IMR-90 (cell line): ENCODE data around the gene IFRD1. TPM values are rescaled to one million over a fixed set of nuclear protein-coding genes. Genes with fewer than 3 reads are reported as not detected.

ENCODE experiments used
- ATAC-seq: fragments of 200-7000 bp; cut with Tn5 transposase; 2 replicates; pipeline ENCODE4 v1.9.1; 2020; ENCODE audit warnings: low read depth, mild to moderate bottlenecking, moderate library complexity
- BruUV-seq: library from RNA; stranded (reverse); fragments of 400-500 nt; replicated peaks from 2 replicates; lab custom pipeline; 2021; lab: Mats Ljungman, UMichigan
- CTCF ChIA-PET: fragments of 300-600 bp; formaldehyde crosslinking; extraction: SDS; loops from one replicate; lab custom pipeline; 2021; ENCODE audit warnings: antibody characterized with exemption; lab: Yijun Ruan, JAX
- POLR2A ChIA-PET: fragments of 300-600 bp; sonication (Branson Sonifier 250); formaldehyde crosslinking; loops from one replicate; lab custom pipeline; 2022; ENCODE audit warnings: antibody characterized with exemption; ENCODE audit not compliant: unreplicated experiment; lab: Charles Lee
- DNase-seq: peaks from one replicate; pipeline ENCODE4 v3.0.0; 2013
- H2AFZ ChIP-seq: replicated peaks from 2 replicates; pipeline ENCODE3; 2013; ENCODE audit warnings: low read length, mild to moderate bottlenecking; ENCODE audit not compliant: poor library complexity
- H2AK5ac ChIP-seq: 2 replicates; pipeline ENCODE4 v1.6.1; 2013; ENCODE audit warnings: low read depth, low read length, inconsistent platforms
- H2AK9ac ChIP-seq: replicated peaks from 2 replicates; pipeline ENCODE3; 2013; ENCODE audit warnings: mild to moderate bottlenecking, low read depth, low read length, moderate library complexity; ENCODE audit not compliant: poor library complexity
- H2BK120ac ChIP-seq: 2 replicates; pipeline ENCODE4 v1.6.1; 2013; ENCODE audit warnings: low read depth, low read length, inconsistent platforms
- H2BK15ac ChIP-seq: 3 replicates; pipeline ENCODE4 v1.6.1; 2013; ENCODE audit warnings: low read depth, low read length, inconsistent platforms
- H2BK20ac ChIP-seq: 2 replicates; pipeline ENCODE4 v1.6.1; 2013; ENCODE audit warnings: low read depth, mild to moderate bottlenecking, inconsistent platforms, low read length, moderate library complexity
- H2BK5ac ChIP-seq: 2 replicates; pipeline ENCODE4 v1.6.1; 2013; ENCODE audit warnings: mild to moderate bottlenecking, low read depth, low read length, inconsistent platforms; ENCODE audit not compliant: poor library complexity, severe bottlenecking
- H3K14ac ChIP-seq: replicated peaks from 2 replicates; pipeline ENCODE4 v1.6.1; 2013; ENCODE audit warnings: low read depth, low read length, inconsistent platforms
- H3K18ac ChIP-seq: 2 replicates; pipeline ENCODE4 v1.6.1; 2013; ENCODE audit warnings: low read depth, low read length, control low read depth
- H3K23ac ChIP-seq: 2 replicates; pipeline ENCODE4 v1.6.1; 2013; ENCODE audit warnings: low read depth, low read length, inconsistent platforms
- H3K27ac ChIP-seq: 2 replicates; pipeline ENCODE4 v1.5.1; 2013; ENCODE audit warnings: mild to moderate bottlenecking, control low read depth, low read length; ENCODE audit not compliant: insufficient read depth
- H3K27me3 ChIP-seq: 2 replicates; pipeline ENCODE4 v1.6.1; 2013; ENCODE audit warnings: low read length; ENCODE audit not compliant: control insufficient read depth, insufficient read depth
- H3K36me3 ChIP-seq: 2 replicates; pipeline ENCODE4 v1.6.1; 2013; ENCODE audit warnings: low read length, mixed read lengths; ENCODE audit not compliant: control insufficient read depth, insufficient read depth
- H3K4ac ChIP-seq: 2 replicates; pipeline ENCODE4 v1.6.1; 2013; ENCODE audit warnings: low read depth, low read length, inconsistent platforms
- H3K4me1 ChIP-seq: 2 replicates; pipeline ENCODE4 v1.6.1; 2013; ENCODE audit warnings: low read length, mixed read lengths; ENCODE audit not compliant: control insufficient read depth, insufficient read depth
- H3K4me2 ChIP-seq: 2 replicates; pipeline ENCODE4 v1.6.1; 2013; ENCODE audit warnings: low read depth, mild to moderate bottlenecking, control low read depth, low read length, moderate library complexity
- H3K4me3 ChIP-seq: 2 replicates; pipeline ENCODE4 v1.5.1; 2013; ENCODE audit warnings: low read depth, mild to moderate bottlenecking, control low read depth, low read length, moderate library complexity; ENCODE audit not compliant: insufficient read depth
- H3K56ac ChIP-seq: 2 replicates; pipeline ENCODE4 v1.6.1; 2013; ENCODE audit warnings: low read length, inconsistent platforms; ENCODE audit not compliant: insufficient read depth; ENCODE audit errors: extremely low read depth
- H3K79me1 ChIP-seq, 2 experiments: 2 replicates each; pipeline ENCODE4 v1.6.1; 2013; ENCODE audit warnings: low read length in 2 of 2, inconsistent platforms in 1 of 2, low read depth in 1 of 2
- H3K9ac ChIP-seq: 2 replicates; pipeline ENCODE4 v1.6.1; 2013; ENCODE audit warnings: low read depth, low read length, control low read depth
- H3K9me1 ChIP-seq: 2 replicates; pipeline ENCODE4 v1.6.1; 2013; ENCODE audit warnings: low read length, inconsistent platforms; ENCODE audit not compliant: insufficient read depth
- H3K9me3 ChIP-seq: 2 replicates; pipeline ENCODE4 v1.6.1; 2013; ENCODE audit warnings: low read length; ENCODE audit not compliant: control insufficient read depth, insufficient read depth
- H4K20me1 ChIP-seq: 2 replicates; pipeline ENCODE4 v1.6.1; 2013; ENCODE audit warnings: low read length, inconsistent platforms; ENCODE audit not compliant: insufficient read depth
- H4K5ac ChIP-seq: 2 replicates; pipeline ENCODE4 v1.6.1; 2013; ENCODE audit warnings: mild to moderate bottlenecking, low read depth, low read length, control low read depth
- H4K8ac ChIP-seq, 2 experiments: 2 replicates each; pipeline ENCODE4 v1.6.1; 2013; ENCODE audit warnings: low read depth in 2 of 2, low read length in 2 of 2, control low read depth in 1 of 2, inconsistent platforms in 1 of 2
- H4K91ac ChIP-seq: 2 replicates; pipeline ENCODE4 v1.6.1; 2013; ENCODE audit warnings: low read depth, low read length, inconsistent platforms; ENCODE audit not compliant: insufficient read depth
- BHLHE40 ChIP-seq: fragments of 150-350 bp; IDR thresholded peaks from 2 replicates; pipeline ENCODE4 v1.6.1; 2016; ENCODE audit warnings: mild to moderate bottlenecking, low read depth, low read length
- CEBPB ChIP-seq: IDR thresholded peaks from 2 replicates; pipeline ENCODE4 v1.6.1; 2012; ENCODE audit warnings: low read depth, low read length, improper control_type of control experiment
- CHD1 ChIP-seq: IDR thresholded peaks from 2 replicates; pipeline ENCODE4 v1.6.1; 2012; ENCODE audit warnings: low read depth, low read length, improper control_type of control experiment
- ELK1 ChIP-seq: fragments of 150-350 bp; IDR thresholded peaks from 2 replicates; pipeline ENCODE4 v1.6.1; 2016; ENCODE audit warnings: low read depth, mild to moderate bottlenecking, low read length, moderate library complexity, borderline replicate concordance
- FOS ChIP-seq: fragments of 150-350 bp; IDR thresholded peaks from 2 replicates; pipeline ENCODE4 v1.6.1; 2016; ENCODE audit warnings: low read depth, low read length
- MAFK ChIP-seq: IDR thresholded peaks from 2 replicates; pipeline ENCODE4 v1.6.1; 2012; ENCODE audit warnings: low read depth, low read length, improper control_type of control experiment
- MAZ ChIP-seq: IDR thresholded peaks from 2 replicates; pipeline ENCODE4 v1.6.1; 2012; ENCODE audit warnings: low read depth, mild to moderate bottlenecking, low read length, improper control_type of control experiment, moderate library complexity, borderline replicate concordance
- MXI1 ChIP-seq: IDR thresholded peaks from 2 replicates; pipeline ENCODE4 v1.6.1; 2012; ENCODE audit warnings: low read depth, mild to moderate bottlenecking, low read length, moderate library complexity, borderline replicate concordance
- NFE2L2 ChIP-seq: fragments of 150-350 bp; IDR thresholded peaks from 2 replicates; pipeline ENCODE4 v1.6.1; 2016; ENCODE audit warnings: low read depth, mild to moderate bottlenecking, low read length
- POLR2A ChIP-seq: IDR thresholded peaks from 2 replicates; pipeline ENCODE4 v1.6.1; 2012; ENCODE audit warnings: mild to moderate bottlenecking, low read depth, low read length
- RAD21 ChIP-seq: IDR thresholded peaks from 2 replicates; pipeline ENCODE4 v1.6.1; 2012; ENCODE audit warnings: low read length, improper control_type of control experiment
- RCOR1 ChIP-seq: IDR thresholded peaks from 2 replicates; pipeline ENCODE4 v1.6.1; 2012; ENCODE audit warnings: mild to moderate bottlenecking, low read length, improper control_type of control experiment; ENCODE audit not compliant: insufficient replicate concordance
- RFX5 ChIP-seq: IDR thresholded peaks from 2 replicates; pipeline ENCODE4 v1.8.0; 2012; ENCODE audit warnings: low read depth, mild to moderate bottlenecking, low read length, moderate library complexity
- SMC3 ChIP-seq: fragments of 150-350 bp; IDR thresholded peaks from 2 replicates; pipeline ENCODE4 v1.6.1; 2016; ENCODE audit warnings: low read depth, mild to moderate bottlenecking, antibody characterized with exemption, low read length, moderate library complexity
- USF2 ChIP-seq: fragments of 150-350 bp; IDR thresholded peaks from 2 replicates; pipeline ENCODE4 v1.6.1; 2017; ENCODE audit warnings: mild to moderate bottlenecking, antibody characterized with exemption, low read length, low read depth
- WGBS, 2 experiments: methylation state at CpG; one replicate each; pipeline versions ENCODE4 v1.1.5 to v1.1.7; 2013; ENCODE audit warnings: missing lambda C conversion rate in 2 of 2; ENCODE audit not compliant: insufficient read length in 1 of 2; ENCODE audit errors: extremely low coverage in 2 of 2; 5-methylcytosine and 5-hydroxymethylcytosine counted together
- dilution Hi-C: fragments of 300-500 bp; cut with HindIII; formaldehyde crosslinking; loops from one replicate; pipeline ENCODE4 v1.14.3; 2018; ENCODE audit warnings: low sequenced_read_pairs; ENCODE audit not compliant: unreplicated experiment
- in situ Hi-C: fragments of 300-500 bp; cut with MboI; formaldehyde crosslinking; loops from 3 replicates; pipeline ENCODE4 v1.14.3; 2019; ENCODE audit warnings: low sequenced_read_pairs, inconsistent platforms, mixed read lengths
- intact Hi-C: fragments of 100-400 bp; cut with micrococcal nuclease; formaldehyde crosslinking; loops from 2 replicates; pipeline ENCODE4 v1.10.0; 2022
- polyA plus RNA-seq, 3 experiments: library from polyadenylated mRNA; depleted of rRNA; stranded (reverse); fragments of >200 nt; gene quantifications; 2 replicates each; pipeline ENCODE4 v1.2.3, GENCODE V29; 2012; ENCODE audit warnings: low replicate concordance in 1 of 3
- total RNA-seq: library from RNA; depleted of rRNA; stranded (reverse); fragments of >200 nt; gene quantifications from 2 replicates; pipeline ENCODE4 v1.2.3, GENCODE V29; 2012
- TF ChIP-seq, protein P1 (sequence below): conservative IDR thresholded peaks from 2 replicates; pipeline ENCODE4 v1.5.1; 2012; ENCODE audit warnings: mild to moderate bottlenecking, low read depth, low read length, improper control_type of control experiment

Gene IFRD1
- total and polyA plus RNA-seq, 2 of the 4 experiments (the other 2 are of a cell fraction), result 18.3 to 25.3 TPM

DNA sequence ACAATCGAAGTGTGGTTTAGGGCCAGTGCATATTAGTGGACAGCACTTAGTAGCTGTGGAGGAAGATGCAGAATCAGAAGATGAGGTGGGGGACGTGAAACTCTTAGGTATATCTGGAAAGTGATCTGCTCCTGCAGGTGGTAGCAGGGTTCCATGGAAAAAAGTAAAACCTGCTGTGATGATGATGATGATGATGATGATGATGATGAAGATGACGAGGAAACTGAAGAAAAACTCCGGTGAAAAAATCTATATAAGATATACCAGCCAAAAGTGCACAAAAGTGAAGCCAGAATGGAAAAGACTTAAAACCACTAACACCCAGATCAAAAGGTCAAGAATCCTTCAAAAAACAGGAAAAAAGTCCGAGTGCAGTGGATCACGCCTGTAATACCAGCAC lies 70.5 kb downstream of the IFRD1 start:
- no peak overlapping the region for H2BK15ac ChIP-seq
- no peaks in the 10 kb centered on the region for H3K79me1 ChIP-seq
- no peak overlapping the region for H3K4ac ChIP-seq
- TF ChIP-seq NFE2L2, result no peak
- TF ChIP-seq CHD1, result no peak
- no peak for TF ChIP-seq ELK1
- no peak for TF ChIP-seq RAD21
- no peak for TF ChIP-seq BHLHE40
- TF ChIP-seq MAZ, result no peak
- TF ChIP-seq POLR2A, result no peak
- TF ChIP-seq, protein P1, sequence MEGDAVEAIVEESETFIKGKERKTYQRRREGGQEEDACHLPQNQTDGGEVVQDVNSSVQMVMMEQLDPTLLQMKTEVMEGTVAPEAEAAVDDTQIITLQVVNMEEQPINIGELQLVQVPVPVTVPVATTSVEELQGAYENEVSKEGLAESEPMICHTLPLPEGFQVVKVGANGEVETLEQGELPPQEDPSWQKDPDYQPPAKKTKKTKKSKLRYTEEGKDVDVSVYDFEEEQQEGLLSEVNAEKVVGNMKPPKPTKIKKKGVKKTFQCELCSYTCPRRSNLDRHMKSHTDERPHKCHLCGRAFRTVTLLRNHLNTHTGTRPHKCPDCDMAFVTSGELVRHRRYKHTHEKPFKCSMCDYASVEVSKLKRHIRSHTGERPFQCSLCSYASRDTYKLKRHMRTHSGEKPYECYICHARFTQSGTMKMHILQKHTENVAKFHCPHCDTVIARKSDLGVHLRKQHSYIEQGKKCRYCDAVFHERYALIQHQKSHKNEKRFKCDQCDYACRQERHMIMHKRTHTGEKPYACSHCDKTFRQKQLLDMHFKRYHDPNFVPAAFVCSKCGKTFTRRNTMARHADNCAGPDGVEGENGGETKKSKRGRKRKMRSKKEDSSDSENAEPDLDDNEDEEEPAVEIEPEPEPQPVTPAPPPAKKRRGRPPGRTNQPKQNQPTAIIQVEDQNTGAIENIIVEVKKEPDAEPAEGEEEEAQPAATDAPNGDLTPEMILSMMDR, result no peak
- no peak for TF ChIP-seq MXI1
- no peak for TF ChIP-seq RFX5
- TF ChIP-seq MAFK, result no peak
- TF ChIP-seq RCOR1, result no peak
- TF ChIP-seq SMC3, result no peak
- no peak for TF ChIP-seq USF2
- no peak for TF ChIP-seq FOS
- no peak for TF ChIP-seq CEBPB
- H2BK5ac ChIP-seq, result no peak overlapping the region
- POLR2A ChIA-PET, result no interaction called here
- no peak overlapping the region for H3K56ac ChIP-seq
- no peak overlapping the region for H4K5ac ChIP-seq
- in situ Hi-C loops, result no loop called here
- H2AFZ ChIP-seq, result no peak overlapping the region
- H3K14ac ChIP-seq, result no peak overlapping the region
- dilution Hi-C loops, result no loop called here
- no peak for ATAC-seq
- no peaks in the 10 kb centered on the region for H3K9me3 ChIP-seq
- H3K9ac ChIP-seq, result no peak overlapping the region
- H3K23ac ChIP-seq, result no peak overlapping the region
- H4K8ac ChIP-seq, result no peak overlapping the region
- no peak for DNase-seq
- H2AK5ac ChIP-seq, result no peak overlapping the region
- no peaks in the 10 kb centered on the region for H3K4me1 ChIP-seq
- H4K91ac ChIP-seq, result no peak overlapping the region
- WGBS, 2 experiments, result 56% methylated on average over 2 of the region's 6 CpGs; no CpG with 5 or more reads in 1 of the 2 experiments
- CTCF ChIA-PET, result no interaction called here
- intact Hi-C loops, result no loop called here
- H3K18ac ChIP-seq, result no peak overlapping the region
- BruUV-seq, result no TSS peak
- no peak overlapping the region for H2AK9ac ChIP-seq
- H3K4me3 ChIP-seq, result no peak overlapping the region
- H4K20me1 ChIP-seq, result no peaks in the 10 kb centered on the region
- no peak overlapping the region for H2BK120ac ChIP-seq
- H2BK20ac ChIP-seq, result no peak overlapping the region
- no peak overlapping the region for H3K27ac ChIP-seq
- H3K9me1 ChIP-seq, result no peaks in the 10 kb centered on the region
- H3K36me3 ChIP-seq, result no peaks in the 10 kb centered on the region
- peaks cover 20% of the 10 kb centered on the region for H3K27me3 ChIP-seq
- H3K4me2 ChIP-seq, result no peak overlapping the region
